Measurements from ENCODE around the gene NR1D2. TPM values are rescaled to one million over a fixed set of nuclear protein-coding genes. Genes with fewer than 3 reads are reported as not detected.

The NR1D2 gene
- total and polyA plus RNA-seq, 3 experiments from 2014 or later = 7.9 to 57.1 (median 8.4) TPM

DNA sequence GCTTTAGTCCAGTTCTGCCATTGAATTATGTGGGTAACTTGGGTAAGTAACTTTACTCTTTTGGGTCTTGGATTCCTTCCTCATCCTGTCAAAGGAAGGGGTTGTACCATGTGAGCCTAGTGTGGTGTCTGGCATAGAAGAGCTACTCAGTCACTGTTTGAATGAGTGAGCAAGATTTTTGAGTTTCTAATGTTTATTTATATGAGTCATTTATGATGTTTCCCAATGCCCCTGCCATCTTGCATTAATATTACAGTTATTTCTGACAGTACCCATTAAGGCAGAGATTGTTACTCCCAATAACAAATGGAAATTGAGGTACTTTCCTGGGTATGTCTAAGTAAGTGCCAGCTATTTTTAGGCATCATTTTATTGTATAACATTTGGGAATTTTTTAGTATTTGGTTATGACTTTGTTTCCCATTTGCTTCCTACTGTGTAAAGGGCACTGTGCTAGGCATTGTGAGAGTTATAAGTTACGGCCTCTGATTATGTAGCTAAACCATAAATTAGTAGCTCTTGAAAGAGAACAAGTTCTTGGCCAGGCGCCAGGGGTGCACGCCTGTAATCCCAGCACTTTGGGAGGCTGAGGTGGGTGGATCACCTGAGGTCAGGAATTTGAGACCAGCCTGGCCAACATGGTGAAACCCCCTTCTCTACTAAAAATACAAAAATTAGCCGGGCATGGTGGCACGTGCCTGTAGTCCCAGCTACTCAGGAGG lies 23.5 kb downstream of the NR1D2 start:
- H3K4me1 Mint-ChIP-seq = peaks cover 24 to 33% (median 32%) of the 10 kb centered on the region in 3 donors

GRCh38 chr3:23969393-23969792 lies 24.3 kb downstream of the NR1D2 start:
- Mint-ChIP-seq H3K9me3 (no peaks in the 10 kb centered on the region), H3K36me3 (peaks cover 15 to 78% (median 21%) of the 10 kb centered on the region in 3 donors), H3K4me3 (no peak overlapping the region), H3K27ac (peak overlapping the region in 3 of 8 donors; percentile 0 to 60 (median 1)), H3K27me3 (no peaks in the 10 kb centered on the region), H3K4me1 (peaks cover 21 to 31% (median 28%) of the 10 kb centered on the region in 3 donors)
- ChIA-PET CTCF (no interaction called here), POLR2A (interaction anchor here (0.9 kb wide), 1 partner anchor 19 kb away, joined by 4 read pairs; no protein-coding TSS in a partner anchor)
- H3K36me3 ChIP-seq (ENCODE audit: insufficient read depth, low read length) = peaks cover 6% of the 10 kb centered on the region
- no peaks in the 10 kb centered on the region for H3K27me3 ChIP-seq (ENCODE audit: insufficient read depth, low read length, poor library complexity, severe bottlenecking)
- H3K9me3 ChIP-seq (ENCODE audit: low read length) = no peaks in the 10 kb centered on the region
- no peak for DNase-seq
- H3K4me3 ChIP-seq (ENCODE audit: low read length) = no peak overlapping the region
- no peak overlapping the region for H3K27ac ChIP-seq (ENCODE audit: low read depth, low read length)
- H3K4me1 ChIP-seq (ENCODE audit: insufficient read depth, low read length) = no peaks in the 10 kb centered on the region

More for the DNA sequence above, 23.5 kb downstream of the NR1D2 start:
- H3K4me3 ChIP-seq (ENCODE audit: low read length) = no peak overlapping the region
- no peak overlapping the region for H3K27ac ChIP-seq (ENCODE audit: low read depth, low read length)
- ChIA-PET CTCF (no interaction called here), POLR2A (interaction anchor here (0.9 kb wide), 1 partner anchor 18 kb away, joined by 4 read pairs; no protein-coding TSS in a partner anchor)
- H3K9me3 ChIP-seq (ENCODE audit: low read length) = no peaks in the 10 kb centered on the region
- H3K4me1 ChIP-seq (ENCODE audit: insufficient read depth, low read length) = no peaks in the 10 kb centered on the region
- Mint-ChIP-seq H3K27me3 (no peaks in the 10 kb centered on the region), H3K9me3 (no peaks in the 10 kb centered on the region), H3K4me3 (no peak overlapping the region), H3K27ac (peak overlapping the region in 2 of 8 donors; percentile 22 to 55), H3K36me3 (peaks cover 15 to 80% (median 21%) of the 10 kb centered on the region in 3 donors)
- peaks cover 6% of the 10 kb centered on the region for H3K36me3 ChIP-seq (ENCODE audit: insufficient read depth, low read length)
- no peaks in the 10 kb centered on the region for H3K27me3 ChIP-seq (ENCODE audit: insufficient read depth, low read length, poor library complexity, severe bottlenecking)
- no peak for DNase-seq

- no peaks in the 10 kb centered on the region for H3K27me3 ChIP-seq (ENCODE audit: insufficient read depth, low read length, poor library complexity, severe bottlenecking)
- Mint-ChIP-seq H3K27ac (peak overlapping the region in 1 of 8 donors; percentile 89), H3K36me3 (peaks cover 21 to 73% (median 21%) of the 10 kb centered on the region in 3 donors), H3K27me3 (no peaks in the 10 kb centered on the region), H3K4me1 (peaks cover 12 to 23% (median 18%) of the 10 kb centered on the region in 3 donors), H3K9me3 (peaks cover 0 to 8% (median 0%) of the 10 kb centered on the region in 5 donors), H3K4me3 (no peak overlapping the region)
- peaks cover 11% of the 10 kb centered on the region for H3K36me3 ChIP-seq (ENCODE audit: insufficient read depth, low read length)
- DNase-seq = no peak
- no peaks in the 10 kb centered on the region for H3K4me1 ChIP-seq (ENCODE audit: insufficient read depth, low read length)
- H3K27ac ChIP-seq (ENCODE audit: low read depth, low read length) = no peak overlapping the region
- CTCF ChIA-PET = interaction anchor here (0.7 kb wide), 1 partner anchor 25 kb away, joined by 3 read pairs; no protein-coding TSS in a partner anchor
- no peak overlapping the region for H3K4me3 ChIP-seq (ENCODE audit: low read length)
- POLR2A ChIA-PET = no interaction called here
- H3K9me3 ChIP-seq (ENCODE audit: low read length) = no peaks in the 10 kb centered on the region
Measured at GRCh38 chr3:23971684-23972083, 26.6 kb downstream of the NR1D2 start.

- peak overlapping the region in 1 of 8 donors; percentile 57 for H3K27ac Mint-ChIP-seq
- Histone ChIP-seq H3K27ac (ENCODE audit: low read depth, low read length) (no peak overlapping the region), H3K36me3 (ENCODE audit: insufficient read depth, low read length) (peaks cover 13% of the 10 kb centered on the region), H3K4me3 (ENCODE audit: low read length) (no peak overlapping the region), H3K27me3 (ENCODE audit: insufficient read depth, low read length, poor library complexity, severe bottlenecking) (no peaks in the 10 kb centered on the region), H3K4me1 (ENCODE audit: insufficient read depth, low read length) (no peaks in the 10 kb centered on the region), H3K9me3 (ENCODE audit: low read length) (no peaks in the 10 kb centered on the region)
- peaks cover 3 to 15% (median 5%) of the 10 kb centered on the region in 3 donors for H3K4me1 Mint-ChIP-seq
- H3K27me3 Mint-ChIP-seq = no peaks in the 10 kb centered on the region
- H3K4me3 Mint-ChIP-seq = no peak overlapping the region
- H3K9me3 Mint-ChIP-seq = peaks cover 0 to 8% (median 0%) of the 10 kb centered on the region in 5 donors
- DNase-seq = no peak
- peaks cover 17 to 61% (median 22%) of the 10 kb centered on the region in 3 donors for H3K36me3 Mint-ChIP-seq
- POLR2A ChIA-PET = no interaction called here
- CTCF ChIA-PET = no interaction called here
Measured at GRCh38 chr3:23976555-23976954, 31.5 kb downstream of the NR1D2 start.

DNA sequence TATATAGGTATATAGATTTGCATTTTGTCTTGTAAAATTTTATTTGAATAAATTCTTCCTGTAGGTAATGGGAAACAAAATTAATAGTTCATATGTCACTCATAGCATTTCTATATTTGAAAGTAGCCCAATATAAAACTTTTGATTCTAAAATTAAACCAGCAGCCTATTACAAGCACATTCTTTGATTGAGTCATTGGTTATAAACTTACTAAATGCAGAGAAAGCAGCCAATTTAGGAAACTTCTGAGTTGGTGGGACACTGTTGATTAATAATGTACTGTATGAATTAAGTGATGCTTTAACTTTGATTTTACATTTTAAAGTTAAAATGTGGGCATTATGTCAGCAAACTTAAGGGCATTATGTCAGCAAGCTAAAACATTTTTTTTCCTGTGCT lies 34.5 kb downstream of the NR1D2 start:
- peaks cover 17 to 38% (median 19%) of the 10 kb centered on the region in 3 donors for H3K36me3 Mint-ChIP-seq
- CTCF ChIA-PET = no interaction called here
- no peak overlapping the region for H3K4me3 Mint-ChIP-seq

GRCh38 chr3:23981136-23981535 lies 36.0 kb downstream of the NR1D2 start:
- Histone ChIP-seq H3K36me3 (ENCODE audit: insufficient read depth, low read length) (peaks cover 12% of the 10 kb centered on the region), H3K4me1 (ENCODE audit: insufficient read depth, low read length) (no peaks in the 10 kb centered on the region), H3K27ac (ENCODE audit: low read depth, low read length) (no peak overlapping the region), H3K27me3 (ENCODE audit: insufficient read depth, low read length, poor library complexity, severe bottlenecking) (no peaks in the 10 kb centered on the region), H3K9me3 (ENCODE audit: low read length) (no peaks in the 10 kb centered on the region), H3K4me3 (ENCODE audit: low read length) (no peak overlapping the region)
- peaks cover 0 to 3% (median 0%) of the 10 kb centered on the region in 5 donors for H3K9me3 Mint-ChIP-seq
- no peak for DNase-seq
- H3K36me3 Mint-ChIP-seq = peaks cover 10 to 30% (median 16%) of the 10 kb centered on the region in 3 donors
- POLR2A ChIA-PET = no interaction called here
- peaks cover 0 to 4% (median under 1%) of the 10 kb centered on the region in 3 donors for H3K4me1 Mint-ChIP-seq
- H3K27ac Mint-ChIP-seq = peak overlapping the region in 1 of 8 donors; percentile 64
- CTCF ChIA-PET = interaction anchor here (0.8 to 1.4 kb wide), 2 partner anchors 23 to 27 kb away, joined by 3 read pairs; no protein-coding TSS in a partner anchor
- no peaks in the 10 kb centered on the region for H3K27me3 Mint-ChIP-seq
- peak overlapping the region in 1 of 7 donors; percentile 40 for H3K4me3 Mint-ChIP-seq

More for the DNA sequence above, 34.5 kb downstream of the NR1D2 start:
- Mint-ChIP-seq H3K4me1 (peaks cover 0 to 5% (median 5%) of the 10 kb centered on the region in 3 donors), H3K27me3 (no peaks in the 10 kb centered on the region), H3K27ac (peak overlapping the region in 1 of 8 donors; percentile 63), H3K9me3 (peaks cover 0 to 8% (median 0%) of the 10 kb centered on the region in 5 donors)
- Histone ChIP-seq H3K27ac (ENCODE audit: low read depth, low read length) (no peak overlapping the region), H3K27me3 (ENCODE audit: insufficient read depth, low read length, poor library complexity, severe bottlenecking) (no peaks in the 10 kb centered on the region), H3K4me3 (ENCODE audit: low read length) (no peak overlapping the region), H3K36me3 (ENCODE audit: insufficient read depth, low read length) (peaks cover 13% of the 10 kb centered on the region), H3K4me1 (ENCODE audit: insufficient read depth, low read length) (no peaks in the 10 kb centered on the region), H3K9me3 (ENCODE audit: low read length) (no peaks in the 10 kb centered on the region)
- POLR2A ChIA-PET = no interaction called here
- DNase-seq = no peak

DNA sequence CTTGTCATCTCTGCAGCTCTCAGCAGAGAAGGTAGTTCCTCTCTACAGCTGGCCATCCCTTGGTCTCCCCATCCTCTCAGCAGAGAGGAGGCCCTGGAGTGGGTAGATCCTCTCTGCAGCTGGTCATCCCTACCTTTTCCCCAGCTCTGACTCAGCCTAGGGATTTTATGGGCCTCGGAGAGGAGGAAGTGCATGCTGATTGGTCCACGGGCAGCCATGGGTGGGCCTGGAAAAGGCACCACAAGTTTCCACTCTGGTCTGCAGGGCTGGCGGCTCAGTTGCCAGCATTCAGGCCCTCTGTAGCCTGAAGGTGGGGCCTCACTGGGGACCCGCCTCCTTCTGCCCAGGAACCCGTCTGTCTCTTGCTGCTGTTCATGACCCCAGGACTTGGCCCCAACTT lies 36.9 kb downstream of the NR1D2 start:
- no peaks in the 10 kb centered on the region for H3K27me3 Mint-ChIP-seq
- no peak overlapping the region for H3K27ac ChIP-seq (ENCODE audit: low read depth, low read length)
- peaks cover 7% of the 10 kb centered on the region for H3K36me3 ChIP-seq (ENCODE audit: insufficient read depth, low read length)
- no peak for DNase-seq
- POLR2A ChIA-PET = no interaction called here
- peaks cover 4 to 25% (median 11%) of the 10 kb centered on the region in 3 donors for H3K36me3 Mint-ChIP-seq
- H3K27me3 ChIP-seq (ENCODE audit: insufficient read depth, low read length, poor library complexity, severe bottlenecking) = no peaks in the 10 kb centered on the region
- no peak overlapping the region for H3K4me3 Mint-ChIP-seq
- H3K4me3 ChIP-seq (ENCODE audit: low read length) = no peak overlapping the region
- no peak overlapping the region for H3K27ac Mint-ChIP-seq
- CTCF ChIA-PET = interaction anchor here (0.8 to 1.4 kb wide), 2 partner anchors 24 to 28 kb away, joined by 3 read pairs; no protein-coding TSS in a partner anchor
- no peaks in the 10 kb centered on the region for H3K9me3 Mint-ChIP-seq
- no peaks in the 10 kb centered on the region for H3K4me1 Mint-ChIP-seq
- H3K9me3 ChIP-seq (ENCODE audit: low read length) = no peaks in the 10 kb centered on the region
- H3K4me1 ChIP-seq (ENCODE audit: insufficient read depth, low read length) = no peaks in the 10 kb centered on the region

- H3K9me3 ChIP-seq (ENCODE audit: low read length) = no peaks in the 10 kb centered on the region
- ChIA-PET POLR2A (no interaction called here), CTCF (no interaction called here)
- H3K4me1 ChIP-seq (ENCODE audit: insufficient read depth, low read length) = no peaks in the 10 kb centered on the region
- H3K27ac Mint-ChIP-seq = no peak overlapping the region
- no peaks in the 10 kb centered on the region for H3K4me1 Mint-ChIP-seq
- no peak overlapping the region for H3K4me3 ChIP-seq (ENCODE audit: low read length)
- H3K36me3 Mint-ChIP-seq = peaks cover 0 to 6% (median 4%) of the 10 kb centered on the region in 3 donors
- H3K4me3 Mint-ChIP-seq = no peak overlapping the region
- H3K27me3 Mint-ChIP-seq = no peaks in the 10 kb centered on the region
- DNase-seq = no peak
- no peaks in the 10 kb centered on the region for H3K36me3 ChIP-seq (ENCODE audit: insufficient read depth, low read length)
- no peaks in the 10 kb centered on the region for H3K27me3 ChIP-seq (ENCODE audit: insufficient read depth, low read length, poor library complexity, severe bottlenecking)
- H3K9me3 Mint-ChIP-seq = no peaks in the 10 kb centered on the region
- H3K27ac ChIP-seq (ENCODE audit: low read depth, low read length) = no peak overlapping the region
Measured at GRCh38 chr3:23984934-23985333, 39.8 kb downstream of the NR1D2 start.

Data from CD8-positive, alpha-beta memory T cell (primary cell).